Mesendoderm (in vitro differentiated cells): ENCODE data around the gene SKAP1.
A peak's percentile ranks its signal among the peaks of the same experiment; 100 is the strongest.
"Not testable (repeated sequence)": the region's sequence is repeated elsewhere in the genome, so short reads cannot be mapped to it uniquely, and the experiment has no call there.

Source experiments
- DNase-seq: peaks from one replicate; pipeline ENCODE4 v3.0.0; 2013
- H2AK5ac ChIP-seq: 2 replicates; pipeline ENCODE4 v1.6.1; 2013; ENCODE audit warnings: low read length, inconsistent platforms
- H2BK120ac ChIP-seq: 2 replicates; pipeline ENCODE4 v1.6.1; 2013; ENCODE audit warnings: low read depth, mild to moderate bottlenecking, low read length, moderate library complexity, mixed read lengths
- H2BK15ac ChIP-seq: replicated peaks from 2 replicates; pipeline ENCODE4 v1.6.1; 2013; ENCODE audit warnings: low read depth, mild to moderate bottlenecking, moderate library complexity
- H2BK5ac ChIP-seq: 2 replicates; pipeline ENCODE4 v1.6.1; 2013; ENCODE audit warnings: low read length, inconsistent platforms
- H3K18ac ChIP-seq: 2 replicates; pipeline ENCODE4 v1.6.1; 2013; ENCODE audit warnings: mild to moderate bottlenecking, low read length, mixed read lengths
- H3K23ac ChIP-seq: one replicate; pipeline ENCODE4 v1.6.1; 2013; ENCODE audit warnings: low read length
- H3K27ac ChIP-seq: 2 replicates; pipeline ENCODE4 v1.5.1; 2013; ENCODE audit warnings: low read depth, mild to moderate bottlenecking, inconsistent platforms, low read length, moderate library complexity
- H3K27me3 ChIP-seq: 2 replicates; pipeline ENCODE4 v1.6.1; 2013; ENCODE audit warnings: low read length, control low read depth, mild to moderate bottlenecking, inconsistent platforms; ENCODE audit not compliant: insufficient read depth, poor library complexity
- H3K36me3 ChIP-seq: 2 replicates; pipeline ENCODE4 v1.6.1; 2013; ENCODE audit warnings: low read length, inconsistent platforms; ENCODE audit not compliant: control insufficient read depth, insufficient read depth
- H3K4ac ChIP-seq: one replicate; pipeline ENCODE4 v1.6.1; 2013; ENCODE audit warnings: low read depth, mild to moderate bottlenecking, low read length, moderate library complexity
- H3K4me1 ChIP-seq: 2 replicates; pipeline ENCODE4 v1.6.1; 2013; ENCODE audit warnings: low read depth, low read length, inconsistent platforms; ENCODE audit not compliant: control insufficient read depth
- H3K4me2 ChIP-seq: 2 replicates; pipeline ENCODE4 v1.6.1; 2013; ENCODE audit warnings: low read length
- H3K4me3 ChIP-seq: 2 replicates; pipeline ENCODE4 v1.5.1; 2013; ENCODE audit warnings: mild to moderate bottlenecking, low read length
- H3K56ac ChIP-seq: one replicate; pipeline ENCODE4 v1.6.1; 2013; ENCODE audit warnings: low read length
- H3K79me1 ChIP-seq: 2 replicates; pipeline ENCODE4 v1.6.1; 2013; ENCODE audit warnings: low read length, inconsistent platforms
- H3K79me2 ChIP-seq: 2 replicates; pipeline ENCODE4 v1.6.1; 2013; ENCODE audit warnings: mild to moderate bottlenecking, low read length; ENCODE audit not compliant: control insufficient read depth, insufficient read depth
- H3K9ac ChIP-seq: 2 replicates; pipeline ENCODE4 v1.6.1; 2013; ENCODE audit warnings: low read length, inconsistent platforms
- H4K5ac ChIP-seq: one replicate; pipeline ENCODE4 v1.6.1; 2013; ENCODE audit warnings: low read length
- H4K8ac ChIP-seq: one replicate; pipeline ENCODE4 v1.6.1; 2013; ENCODE audit warnings: low read depth, mild to moderate bottlenecking, control low read depth, low read length, moderate library complexity
- WGBS: extraction: QIAGEN DNeasy Blood & Tissue Kit; methylation state at CpG from one replicate; pipeline ENCODE4 v1.1.7; 2013; ENCODE audit warnings: low lambda C conversion rate, missing lambda C conversion rate; ENCODE audit not compliant: insufficient coverage; ENCODE audit errors: extremely low coverage; 5-methylcytosine and 5-hydroxymethylcytosine counted together

SKAP1 gene

GRCh38 chr17:48340916-48341315, 89.1 kb downstream of the SKAP1 start:
- WGBS: no CpG with 5 or more reads among the region's 2 CpGs
- no peak for DNase-seq
- Histone ChIP-seq H2BK5ac (no peak overlapping the region), H4K8ac (no peak overlapping the region), H3K18ac (no peak overlapping the region), H3K56ac (no peak overlapping the region), H2BK15ac (no peak overlapping the region), H3K27me3 (no peaks in the 10 kb centered on the region), H3K4ac (no peak overlapping the region), H3K4me3 (no peak overlapping the region), H4K5ac (no peak overlapping the region), H3K4me1 (no peaks in the 10 kb centered on the region), H2AK5ac (no peak overlapping the region), H3K79me1 (no peaks in the 10 kb centered on the region), H3K79me2 (no peaks in the 10 kb centered on the region), H2BK120ac (no peak overlapping the region), H3K23ac (no peak overlapping the region), H3K27ac (no peak overlapping the region), H3K36me3 (no peaks in the 10 kb centered on the region), H3K9ac (no peak overlapping the region), H3K4me2 (no peak overlapping the region)

- no peak overlapping the region for H3K4ac ChIP-seq
- no peaks in the 10 kb centered on the region for H3K79me2 ChIP-seq
- H4K8ac ChIP-seq: no peak overlapping the region
- no peak overlapping the region for H3K4me2 ChIP-seq
- H3K23ac ChIP-seq: no peak overlapping the region
- H2AK5ac ChIP-seq: no peak overlapping the region
- H3K18ac ChIP-seq: no peak overlapping the region
- no peak overlapping the region for H3K9ac ChIP-seq
- WGBS: no CpG with 5 or more reads among the region's 2 CpGs
- no peak overlapping the region for H2BK15ac ChIP-seq
- H3K79me1 ChIP-seq: no peaks in the 10 kb centered on the region
- no peak overlapping the region for H2BK120ac ChIP-seq
- H3K36me3 ChIP-seq: no peaks in the 10 kb centered on the region
- DNase-seq: no peak
- no peak overlapping the region for H4K5ac ChIP-seq
- H3K27me3 ChIP-seq: no peaks in the 10 kb centered on the region
- no peak overlapping the region for H3K4me3 ChIP-seq
- no peaks in the 10 kb centered on the region for H3K4me1 ChIP-seq
- H3K27ac ChIP-seq: no peak overlapping the region
- no peak overlapping the region for H3K56ac ChIP-seq
- H2BK5ac ChIP-seq: no peak overlapping the region
Observed at GRCh38 chr17:48338720-48339119, 91.3 kb downstream of the SKAP1 start.

GRCh38 chr17:48337903-48338302, 92.1 kb downstream of the SKAP1 start:
- not testable (repeated sequence) for H3K56ac ChIP-seq, H3K4me3 ChIP-seq, H4K5ac ChIP-seq, H3K27me3 ChIP-seq, H2BK15ac ChIP-seq, H3K27ac ChIP-seq, H3K79me2 ChIP-seq, H3K9ac ChIP-seq, DNase-seq, H2BK5ac ChIP-seq, H2AK5ac ChIP-seq, H3K23ac ChIP-seq, H3K4me1 ChIP-seq, H3K4ac ChIP-seq, H3K36me3 ChIP-seq, H4K8ac ChIP-seq, H3K4me2 ChIP-seq, H3K18ac ChIP-seq, H3K79me1 ChIP-seq, H2BK120ac ChIP-seq
- no CpG with 5 or more reads among the region's 2 CpGs for WGBS

- Histone ChIP-seq H4K5ac (no peak overlapping the region), H3K27me3 (no peaks in the 10 kb centered on the region), H3K79me2 (no peaks in the 10 kb centered on the region), H3K9ac (no peak overlapping the region), H3K27ac (no peak overlapping the region), H3K4me2 (no peak overlapping the region), H3K4ac (no peak overlapping the region), H3K56ac (no peak overlapping the region), H3K18ac (no peak overlapping the region), H3K36me3 (no peaks in the 10 kb centered on the region), H2BK5ac (no peak overlapping the region), H3K23ac (no peak overlapping the region), H4K8ac (no peak overlapping the region), H3K79me1 (no peaks in the 10 kb centered on the region), H2BK120ac (no peak overlapping the region), H3K4me3 (no peak overlapping the region), H3K4me1 (no peaks in the 10 kb centered on the region), H2AK5ac (no peak overlapping the region), H2BK15ac (no peak overlapping the region)
- DNase-seq: no peak
- WGBS: no CpG with 5 or more reads among the region's 2 CpGs
Observed at GRCh38 chr17:48336986-48337385, 93.0 kb downstream of the SKAP1 start.

GRCh38 chr17:48335858-48336500, 94.0 kb downstream of the SKAP1 start:
- Histone ChIP-seq H3K79me2 (no peaks in the 10 kb centered on the region), H3K4me1 (no peaks in the 10 kb centered on the region), H3K36me3 (no peaks in the 10 kb centered on the region), H4K5ac (no peak overlapping the region), H3K27me3 (no peaks in the 10 kb centered on the region), H4K8ac (no peak overlapping the region), H3K18ac (no peak overlapping the region), H2BK5ac (no peak overlapping the region), H2AK5ac (no peak overlapping the region), H2BK120ac (no peak overlapping the region), H2BK15ac (no peak overlapping the region), H3K9ac (no peak overlapping the region), H3K4me2 (no peak overlapping the region), H3K23ac (no peak overlapping the region), H3K27ac (no peak overlapping the region), H3K79me1 (no peaks in the 10 kb centered on the region), H3K4ac (no peak overlapping the region), H3K4me3 (no peak overlapping the region), H3K56ac (no peak overlapping the region)
- WGBS: no CpG with 5 or more reads among the region's 5 CpGs
- peak; percentile 43 for DNase-seq

- Histone ChIP-seq H4K5ac (no peak overlapping the region), H3K4ac (no peak overlapping the region), H2AK5ac (no peak overlapping the region), H3K79me1 (no peaks in the 10 kb centered on the region), H3K23ac (no peak overlapping the region), H4K8ac (no peak overlapping the region), H2BK5ac (no peak overlapping the region), H3K27me3 (no peaks in the 10 kb centered on the region), H3K79me2 (no peaks in the 10 kb centered on the region), H3K4me3 (no peak overlapping the region), H3K36me3 (no peaks in the 10 kb centered on the region), H2BK120ac (no peak overlapping the region), H3K9ac (no peak overlapping the region), H3K56ac (no peak overlapping the region), H2BK15ac (no peak overlapping the region), H3K18ac (no peak overlapping the region), H3K27ac (no peak overlapping the region), H3K4me1 (peaks cover 2% of the 10 kb centered on the region), H3K4me2 (no peak overlapping the region)
- no peak for DNase-seq
Observed at GRCh38 chr17:48335146-48335784, 94.7 kb downstream of the SKAP1 start.
